Memory B cell (primary cell): ENCODE data around the gene MGRN1.

Source experiments
- ATAC-seq: fragments of 150-1000 bp; cut with Tn5 transposase; 2 replicates; pipeline ENCODE4 v1.10.0; 2021; ENCODE audit warnings: low read depth, mild to moderate bottlenecking, moderate library complexity
- DNase-seq, 2 donors: peaks; one replicate each; pipeline ENCODE4 v3.0.0; 2022; ENCODE audit warnings: low spot score in 2 of 2
- H3K27ac Mint-ChIP-seq: one replicate; pipeline ENCODE4 v1.8.0; 2022; ENCODE audit warnings: mild to moderate bottlenecking, moderate library complexity, mixed read lengths
- H3K27me3 Mint-ChIP-seq: one replicate; pipeline ENCODE4 v1.8.0; 2022; ENCODE audit warnings: mixed read lengths
- H3K36me3 Mint-ChIP-seq: one replicate; pipeline ENCODE4 v1.8.0; 2022; ENCODE audit warnings: mild to moderate bottlenecking, mixed read lengths
- H3K4me1 Mint-ChIP-seq: one replicate; pipeline ENCODE4 v1.8.0; 2022; ENCODE audit warnings: mixed read lengths
- H3K4me3 Mint-ChIP-seq: one replicate; pipeline ENCODE4 v1.8.0; 2022; ENCODE audit warnings: mild to moderate bottlenecking, moderate library complexity, mixed read lengths
- H3K9me3 Mint-ChIP-seq: one replicate; pipeline ENCODE4 v1.8.0; 2022; ENCODE audit warnings: mixed read lengths

The MGRN1 gene

DNA sequence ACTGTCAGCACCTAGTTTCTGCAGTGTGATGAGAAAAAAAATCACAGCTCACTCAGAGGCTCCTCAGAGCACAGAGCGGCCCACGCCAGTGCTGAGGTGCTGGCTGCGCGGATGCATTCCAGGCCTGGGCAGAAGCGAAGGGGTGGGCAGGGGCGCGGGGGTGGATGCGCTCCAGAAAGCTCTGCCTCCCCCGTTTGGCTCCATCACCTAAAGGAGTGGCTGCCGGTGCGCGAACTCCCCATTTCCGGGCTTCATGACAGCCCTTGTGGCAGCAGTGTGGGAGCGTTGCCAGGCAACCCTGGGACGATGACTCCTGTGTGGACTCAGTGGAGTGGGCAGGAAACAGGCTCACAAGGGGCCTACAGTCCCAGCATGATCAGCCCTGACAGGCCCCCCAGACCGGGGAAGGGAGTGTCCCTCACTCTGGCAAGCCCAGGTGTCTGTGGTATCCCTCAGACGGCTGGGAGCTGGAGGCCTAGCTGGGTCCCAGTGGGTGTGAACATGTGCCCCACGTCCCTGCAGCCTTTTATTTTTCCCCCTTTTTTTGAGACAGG is 35.9 kb downstream of the MGRN1 start:
- H3K4me3 Mint-ChIP-seq = no peak overlapping the region
- no peak overlapping the region for H3K27ac Mint-ChIP-seq
- H3K27me3 Mint-ChIP-seq = no peaks in the 10 kb centered on the region
- no peaks in the 10 kb centered on the region for H3K9me3 Mint-ChIP-seq
- no peak for ATAC-seq
- DNase-seq = no peak
- H3K36me3 Mint-ChIP-seq = peaks cover 7% of the 10 kb centered on the region
- peaks cover 12% of the 10 kb centered on the region for H3K4me1 Mint-ChIP-seq

DNA sequence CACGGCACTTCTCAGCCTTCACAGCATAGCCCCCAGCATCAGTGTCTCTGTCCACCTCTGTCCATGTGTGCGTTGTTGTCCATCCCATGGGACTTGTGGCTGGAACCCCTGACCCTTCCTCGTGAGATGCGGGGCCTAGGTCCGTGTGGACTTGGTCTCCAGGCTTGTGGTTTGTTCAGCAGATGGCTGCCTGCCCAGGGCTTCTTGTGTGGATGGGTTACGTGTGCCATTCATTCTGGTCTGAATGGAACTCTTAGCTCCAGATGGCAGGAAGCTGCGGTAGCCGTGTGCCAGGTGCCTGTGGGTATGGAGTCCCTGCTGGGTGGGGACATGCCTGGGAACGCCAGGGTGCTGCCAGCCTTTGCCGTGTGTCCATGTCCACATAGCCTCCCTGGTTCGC is 37.0 kb downstream of the MGRN1 start:
- Mint-ChIP-seq H3K4me1 (peaks cover 12% of the 10 kb centered on the region), H3K36me3 (peaks cover 4% of the 10 kb centered on the region), H3K4me3 (no peak overlapping the region), H3K27ac (no peak overlapping the region), H3K9me3 (no peaks in the 10 kb centered on the region), H3K27me3 (no peaks in the 10 kb centered on the region)
- ATAC-seq (no peak), DNase-seq (no peak)

DNA sequence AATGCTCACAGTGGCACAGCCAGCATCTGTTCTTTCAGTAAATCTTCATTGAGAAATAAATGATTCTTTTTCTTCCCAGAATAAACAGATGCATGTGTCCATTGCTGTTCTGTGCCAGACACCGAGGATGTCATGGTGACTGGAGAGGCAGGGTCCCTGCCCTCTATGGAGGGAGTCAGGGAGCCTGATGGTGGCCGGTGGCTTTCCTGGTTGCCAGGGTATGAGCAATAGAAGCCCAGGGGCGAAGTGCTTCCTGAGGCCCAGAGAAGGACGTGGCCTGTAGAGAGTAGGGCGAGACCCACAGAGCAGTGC is 38.8 kb downstream of the MGRN1 start:
- no peak overlapping the region for H3K4me3 Mint-ChIP-seq

DNA sequence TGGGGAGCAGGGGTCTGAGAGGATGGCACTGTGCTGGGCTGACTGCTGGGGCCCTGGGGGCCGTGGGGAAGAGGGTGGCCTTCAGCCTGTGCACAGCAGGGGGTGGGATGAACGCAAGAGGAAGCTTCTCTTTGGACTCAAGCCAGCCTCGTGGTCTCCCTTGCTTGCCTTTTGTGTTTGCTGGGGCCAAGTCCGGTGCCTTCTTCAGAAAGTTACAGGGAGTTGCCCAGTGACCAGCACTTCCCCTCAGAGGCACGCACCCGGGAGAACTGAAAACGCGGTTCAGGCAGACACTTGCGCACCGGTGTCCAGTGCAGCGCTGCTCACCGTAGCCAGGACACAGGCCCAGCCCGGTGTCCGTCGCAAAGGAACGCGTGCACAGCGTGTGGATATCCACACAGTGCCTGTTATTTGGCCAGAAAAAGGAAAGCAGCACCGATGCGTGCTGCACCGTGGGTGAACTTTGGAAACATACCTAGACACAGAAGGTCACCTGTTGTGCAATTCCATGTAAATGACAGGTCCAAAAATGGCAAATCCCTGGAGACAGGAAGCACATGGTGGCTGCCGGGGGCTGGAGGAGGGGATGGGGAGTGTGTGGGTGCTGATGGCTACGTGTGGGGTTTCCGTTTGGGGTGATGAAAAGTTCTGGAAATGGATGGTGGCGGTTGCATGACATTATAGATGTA is 39.3 kb downstream of the MGRN1 start:
- ATAC-seq = no peak
- H3K27ac Mint-ChIP-seq = no peak overlapping the region
- peaks cover 2% of the 10 kb centered on the region for H3K36me3 Mint-ChIP-seq
- no peak overlapping the region for H3K4me3 Mint-ChIP-seq
- H3K27me3 Mint-ChIP-seq = no peaks in the 10 kb centered on the region
- H3K9me3 Mint-ChIP-seq = no peaks in the 10 kb centered on the region
- H3K4me1 Mint-ChIP-seq = peaks cover 12% of the 10 kb centered on the region
- DNase-seq = no peak

More for the DNA sequence above, 38.8 kb downstream of the MGRN1 start:
- no peak for DNase-seq
- Mint-ChIP-seq H3K36me3 (peaks cover 4% of the 10 kb centered on the region), H3K27me3 (no peaks in the 10 kb centered on the region), H3K9me3 (no peaks in the 10 kb centered on the region), H3K4me1 (peaks cover 12% of the 10 kb centered on the region), H3K27ac (no peak overlapping the region)
- ATAC-seq = no peak

DNA sequence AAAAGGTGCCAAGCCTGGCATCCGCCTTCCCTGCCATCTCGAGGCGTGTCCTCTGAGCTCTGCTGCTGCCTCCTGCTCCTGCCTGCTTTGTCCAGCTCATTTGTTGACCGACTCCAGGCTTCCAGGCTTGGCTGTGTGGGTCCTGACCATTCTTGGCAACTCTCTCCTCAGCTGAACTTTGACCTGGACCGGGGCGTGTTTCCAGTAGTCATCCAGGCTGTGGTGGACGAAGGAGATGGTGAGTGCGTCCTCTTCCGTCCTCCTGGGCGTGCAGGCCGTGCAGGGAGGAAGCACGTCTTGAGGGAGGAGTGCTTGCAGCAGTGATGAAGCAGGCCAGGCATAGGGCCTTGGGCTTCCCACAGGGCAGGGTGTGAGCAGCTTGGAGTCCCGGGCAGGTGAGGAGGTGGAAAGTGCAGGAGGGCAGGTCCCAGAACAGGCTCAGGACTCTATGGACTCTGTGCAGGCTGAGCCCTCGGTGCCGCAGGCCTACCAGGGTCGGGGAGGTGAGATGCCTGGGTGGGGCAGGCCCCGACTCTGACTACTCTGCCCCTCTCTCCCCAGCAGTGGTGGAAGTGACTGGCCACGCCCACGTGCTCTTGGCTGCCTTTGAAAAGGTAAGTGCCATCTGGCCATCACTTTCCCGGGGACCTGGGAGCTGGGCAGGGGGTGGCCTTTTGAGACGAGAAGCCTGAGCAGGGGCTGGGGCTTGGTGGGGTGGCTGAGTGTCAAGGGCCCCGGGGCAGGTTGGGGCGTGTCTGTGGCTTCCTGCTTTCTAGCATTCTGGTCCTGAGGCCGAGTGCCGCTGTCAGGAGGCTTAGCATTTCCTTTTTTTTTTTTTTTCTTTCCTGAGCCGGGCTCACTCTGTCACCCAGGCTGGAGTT is 40.2 kb downstream of the MGRN1 start:
- Mint-ChIP-seq H3K27me3 (no peaks in the 10 kb centered on the region), H3K36me3 (peaks cover 5% of the 10 kb centered on the region), H3K4me3 (peak overlapping the region; percentile 18), H3K9me3 (no peaks in the 10 kb centered on the region), H3K4me1 (peaks cover 12% of the 10 kb centered on the region), H3K27ac (peak overlapping the region; percentile 65)
- ATAC-seq (peak; percentile 89), DNase-seq (no peak)

DNA sequence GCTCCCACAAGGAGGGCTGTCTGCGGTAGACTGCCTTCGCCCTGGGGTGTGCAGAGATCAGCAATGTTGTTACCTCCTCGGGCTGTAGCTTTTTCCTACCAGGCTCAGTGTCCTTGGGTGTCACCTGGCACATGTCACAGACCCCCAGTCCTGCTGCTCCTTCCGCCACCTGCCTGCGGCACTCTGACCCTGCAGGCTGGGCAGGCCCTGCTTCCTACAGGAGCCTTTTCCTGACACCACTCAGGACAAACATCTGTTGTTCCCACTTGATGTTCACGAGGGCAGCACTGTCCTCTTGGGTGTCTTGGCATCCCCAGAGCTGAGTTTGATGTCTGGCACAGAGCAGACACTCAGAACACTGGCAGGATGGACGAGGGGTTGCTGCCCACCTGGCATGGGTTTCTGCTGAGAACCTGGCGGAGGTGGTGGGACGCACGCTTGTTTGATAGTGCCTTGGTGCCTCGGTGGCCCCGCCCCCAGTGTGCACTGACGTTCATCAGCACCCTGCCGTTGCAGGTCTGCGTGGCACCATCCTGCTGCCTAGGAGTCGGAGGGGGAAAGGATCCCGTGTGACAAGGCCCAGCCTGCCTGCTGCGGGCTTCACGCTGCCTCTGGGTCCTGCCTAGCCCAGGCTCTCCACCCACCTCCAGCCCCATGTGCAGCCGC is 42.0 kb downstream of the MGRN1 start:
- DNase-seq = no peak
- ATAC-seq = no peak
- H3K4me3 Mint-ChIP-seq = no peak overlapping the region
- H3K27me3 Mint-ChIP-seq = no peaks in the 10 kb centered on the region
- H3K27ac Mint-ChIP-seq = no peak overlapping the region
- H3K36me3 Mint-ChIP-seq = peaks cover 5% of the 10 kb centered on the region
- H3K4me1 Mint-ChIP-seq = peaks cover 12% of the 10 kb centered on the region
- no peaks in the 10 kb centered on the region for H3K9me3 Mint-ChIP-seq

DNA sequence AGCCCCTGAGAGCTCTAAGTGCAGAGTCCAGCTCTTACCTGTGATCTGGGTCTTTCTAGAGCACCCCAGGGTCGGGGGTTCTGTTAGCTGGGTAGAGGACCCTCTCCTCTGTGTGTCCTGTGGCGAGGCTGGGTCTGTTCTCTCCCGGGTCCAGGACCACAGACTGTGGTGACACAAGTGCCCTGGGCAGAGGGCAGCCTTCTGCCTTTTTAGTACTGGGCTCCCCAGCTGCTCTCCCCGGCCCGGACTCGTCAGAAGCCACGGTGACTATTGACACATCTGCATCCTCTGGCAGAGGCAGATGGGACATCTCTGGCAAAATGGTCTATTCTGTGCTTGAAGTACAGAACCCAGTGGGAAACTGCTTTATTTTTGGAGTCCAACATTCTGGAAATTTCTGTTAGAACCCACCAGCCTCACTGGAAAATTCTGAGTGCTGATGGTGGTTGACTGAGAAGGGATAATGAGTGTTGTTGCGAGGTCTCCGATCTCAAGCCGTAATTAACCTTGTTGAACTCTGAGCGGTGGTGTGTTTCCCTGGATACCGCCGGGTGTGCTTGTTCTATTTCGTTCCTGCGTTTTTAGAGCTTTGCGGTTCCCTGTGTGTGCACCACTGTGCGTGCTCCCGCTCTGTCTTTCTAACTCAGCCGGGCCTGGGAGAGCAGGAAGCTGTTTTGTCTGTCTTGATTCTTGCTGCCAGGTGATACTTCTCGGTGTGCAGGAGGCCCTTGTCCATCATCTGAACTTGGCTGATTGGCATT is 42.8 kb downstream of the MGRN1 start:
- Mint-ChIP-seq H3K36me3 (peaks cover 5% of the 10 kb centered on the region), H3K9me3 (no peaks in the 10 kb centered on the region), H3K27ac (no peak overlapping the region), H3K4me3 (no peak overlapping the region), H3K27me3 (no peaks in the 10 kb centered on the region), H3K4me1 (peaks cover 12% of the 10 kb centered on the region)
- no peak for ATAC-seq
- DNase-seq = no peak

DNA sequence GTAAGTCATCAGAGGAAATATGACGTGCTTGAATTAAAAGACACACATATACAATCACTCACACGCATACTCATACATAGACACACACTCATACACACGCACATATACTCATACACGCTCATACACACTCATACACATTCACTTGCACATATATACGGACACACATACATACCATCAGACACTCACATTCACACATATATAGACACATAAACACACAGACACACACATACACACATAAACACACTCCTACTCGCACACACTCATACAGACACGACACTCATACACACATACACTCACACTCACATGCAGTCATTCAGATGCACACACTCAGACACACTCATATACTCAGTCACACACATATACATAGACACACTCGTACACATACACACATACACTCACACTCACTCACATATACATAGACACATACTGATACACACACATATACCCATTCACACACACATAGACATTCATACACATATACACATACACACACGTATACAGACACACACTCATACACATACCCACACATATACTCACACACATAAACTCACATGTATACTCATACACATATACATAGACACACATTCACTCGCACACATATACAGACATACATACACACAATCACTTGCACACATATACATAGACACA is 43.8 kb downstream of the MGRN1 start:
- Mint-ChIP-seq H3K9me3 (no peaks in the 10 kb centered on the region), H3K4me1 (peaks cover 12% of the 10 kb centered on the region)
- no peak for ATAC-seq

DNA sequence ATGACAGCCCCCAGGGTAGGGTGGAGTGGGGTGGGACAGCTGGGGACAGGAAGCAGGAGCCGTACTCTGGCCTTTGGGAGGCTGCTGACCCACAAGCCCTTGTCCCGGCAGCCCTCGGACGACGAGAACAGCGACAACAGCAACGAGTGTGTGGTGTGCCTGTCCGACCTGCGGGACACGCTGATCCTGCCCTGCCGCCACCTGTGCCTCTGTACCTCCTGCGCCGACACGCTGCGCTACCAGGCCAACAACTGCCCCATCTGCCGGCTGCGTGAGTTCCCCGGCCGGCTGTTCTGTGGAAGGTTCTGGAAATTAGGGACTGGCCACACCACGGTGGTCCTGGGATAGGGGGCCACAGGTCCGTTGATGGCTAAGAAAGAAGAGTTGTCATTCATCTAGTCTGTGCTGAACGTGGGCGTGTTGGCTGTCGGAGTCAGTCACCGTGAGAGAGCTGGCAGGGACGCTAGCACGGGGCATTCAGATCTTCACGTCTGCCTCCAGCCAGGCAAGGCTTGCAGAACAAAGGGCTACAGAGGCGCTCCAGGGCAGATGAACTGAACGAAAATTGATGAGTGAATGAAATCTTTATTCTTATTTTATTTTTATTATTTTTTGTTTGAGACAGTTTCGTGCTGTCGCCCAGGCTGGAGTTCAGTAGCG is 48.9 kb downstream of the MGRN1 start:
- DNase-seq (no peak), ATAC-seq (no peak)
- Mint-ChIP-seq H3K4me3 (no peak overlapping the region), H3K4me1 (peaks cover 5% of the 10 kb centered on the region), H3K36me3 (peaks cover 7% of the 10 kb centered on the region), H3K27ac (no peak overlapping the region), H3K27me3 (no peaks in the 10 kb centered on the region), H3K9me3 (no peaks in the 10 kb centered on the region)

More for the DNA sequence above, 43.8 kb downstream of the MGRN1 start:
- DNase-seq = no peak
- Mint-ChIP-seq H3K27me3 (no peaks in the 10 kb centered on the region), H3K27ac (no peak overlapping the region), H3K4me3 (no peak overlapping the region), H3K36me3 (peaks cover 3% of the 10 kb centered on the region)

DNA sequence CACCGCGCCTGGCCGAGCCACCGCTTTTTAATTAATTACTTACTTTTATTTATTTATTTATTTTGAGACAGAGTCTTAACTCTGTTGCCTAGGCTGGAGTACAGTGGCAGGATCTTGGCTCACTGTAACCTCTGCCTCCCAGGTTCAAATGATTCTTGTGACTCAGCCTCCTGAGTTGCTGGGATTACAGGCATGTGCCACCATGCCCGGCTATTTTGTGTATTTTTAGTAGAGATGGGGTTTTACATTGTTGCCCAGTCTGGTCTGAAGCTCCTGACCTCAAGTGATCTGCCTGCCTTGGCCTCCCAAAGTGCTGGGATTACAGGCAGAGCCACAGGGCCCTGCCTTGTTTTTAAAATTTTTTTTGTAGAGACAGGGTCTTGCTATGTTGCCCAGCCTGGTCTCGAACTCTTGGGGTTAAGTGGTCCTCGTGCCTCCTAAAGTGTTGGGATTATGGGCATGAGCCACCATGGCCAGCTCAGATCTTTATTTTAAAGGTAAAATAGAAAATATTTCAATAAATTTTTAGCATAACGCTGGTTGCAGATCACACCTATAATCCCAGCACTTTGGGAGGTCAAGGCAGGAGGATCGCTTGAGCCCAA is 50.4 kb downstream of the MGRN1 start:
- no peak overlapping the region for H3K4me3 Mint-ChIP-seq
- peaks cover 4% of the 10 kb centered on the region for H3K36me3 Mint-ChIP-seq
- H3K9me3 Mint-ChIP-seq = no peaks in the 10 kb centered on the region
- no peak for DNase-seq
- no peak for ATAC-seq
- H3K27ac Mint-ChIP-seq = no peak overlapping the region
- no peaks in the 10 kb centered on the region for H3K27me3 Mint-ChIP-seq
- peaks cover 5% of the 10 kb centered on the region for H3K4me1 Mint-ChIP-seq

DNA sequence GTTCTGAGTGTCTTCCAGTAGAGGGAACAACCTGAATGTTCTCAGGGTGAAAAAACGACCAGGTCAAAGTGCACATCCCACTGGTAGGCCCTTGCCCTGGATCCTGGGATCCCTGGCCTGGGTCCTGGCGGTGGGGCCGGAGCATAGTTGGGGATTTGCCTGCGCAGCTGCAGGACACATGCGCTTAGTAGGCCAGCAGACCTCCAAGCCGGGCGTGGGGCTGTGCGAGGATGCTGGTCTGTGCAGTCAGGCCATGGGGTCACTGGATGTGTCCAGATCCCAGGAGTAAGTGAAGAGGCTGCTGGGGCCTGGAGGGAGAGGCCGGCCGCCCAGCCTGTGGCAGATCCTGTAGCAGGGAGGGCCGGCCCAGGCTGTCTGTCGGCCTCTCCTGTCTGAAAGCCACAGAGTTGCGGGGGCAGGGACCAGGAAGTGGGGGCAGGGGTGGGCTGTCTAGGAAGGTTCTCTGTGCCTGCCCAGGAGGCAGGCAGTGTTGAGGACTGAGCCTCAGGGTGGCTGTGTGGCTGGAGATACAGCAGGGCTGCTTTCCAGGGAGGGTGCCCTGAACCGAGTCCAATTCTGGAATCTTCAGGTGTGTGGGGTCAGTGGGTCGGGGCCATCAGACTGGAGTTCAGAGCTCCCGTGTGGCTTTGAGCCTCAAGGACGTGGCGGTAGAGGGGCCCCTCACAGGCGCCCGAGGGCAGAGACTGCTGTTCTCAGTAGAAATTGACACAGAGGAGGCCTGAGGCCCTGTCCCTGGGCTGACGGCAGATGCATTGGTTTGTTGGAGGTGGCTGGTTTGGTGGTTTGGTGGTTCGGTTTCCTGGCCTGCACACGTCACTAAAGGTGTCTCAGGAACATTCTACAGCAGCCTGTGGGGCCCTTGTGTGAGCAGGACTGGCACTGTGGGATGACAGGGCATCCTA is 51.5 kb downstream of the MGRN1 start:
- H3K36me3 Mint-ChIP-seq = peaks cover 6% of the 10 kb centered on the region
- no peak overlapping the region for H3K27ac Mint-ChIP-seq
- ATAC-seq (no peak), DNase-seq (no peak)
- H3K4me3 Mint-ChIP-seq = no peak overlapping the region
- H3K9me3 Mint-ChIP-seq = no peaks in the 10 kb centered on the region
- peaks cover 5% of the 10 kb centered on the region for H3K4me1 Mint-ChIP-seq
- no peaks in the 10 kb centered on the region for H3K27me3 Mint-ChIP-seq

DNA sequence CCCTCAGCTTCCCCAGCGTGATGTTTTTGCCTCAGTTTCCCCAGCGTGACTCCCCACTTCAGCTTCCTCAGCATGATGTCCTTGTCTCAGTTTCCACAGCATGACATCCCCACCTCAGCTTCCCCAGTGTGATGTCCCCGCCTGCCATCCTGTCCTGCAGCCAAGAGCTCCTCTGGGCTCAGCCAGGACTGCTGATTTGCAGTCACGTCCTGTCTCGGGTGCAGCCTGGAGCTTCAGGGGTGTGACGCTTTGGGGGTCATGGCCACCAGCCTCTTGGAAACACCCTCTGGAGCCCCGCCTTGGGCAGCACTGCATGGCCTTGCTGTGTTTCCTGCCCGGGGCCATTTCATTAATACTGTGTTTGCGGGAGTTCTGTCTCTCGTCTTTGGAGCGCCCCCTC is 52.2 kb downstream of the MGRN1 start:
- no peaks in the 10 kb centered on the region for H3K27me3 Mint-ChIP-seq
- peaks cover 6% of the 10 kb centered on the region for H3K36me3 Mint-ChIP-seq
- DNase-seq = no peak
- peaks cover 5% of the 10 kb centered on the region for H3K4me1 Mint-ChIP-seq
- no peak for ATAC-seq
- no peak overlapping the region for H3K4me3 Mint-ChIP-seq
- H3K9me3 Mint-ChIP-seq = no peaks in the 10 kb centered on the region
- no peak overlapping the region for H3K27ac Mint-ChIP-seq
